Stomach (tissue), 9 donors: ENCODE measurements around the gene LHFPL6. TPM values are rescaled to one million over a fixed set of nuclear protein-coding genes. Genes with fewer than 3 reads are reported as not detected.

Source experiments
- DNase-seq, 2 donors: peaks; one replicate each; pipeline versions ENCODE4 v3.0.0 to v3.0.0-alpha.2; 2013 to 2019
- H3K27ac ChIP-seq, 5 donors: fragments of 200-600 bp in 4 of 5; sonication (generic) in 4 of 5; one replicate each; pipeline ENCODE4 v1.5.1; 2013 to 2019; ENCODE audit warnings: mild to moderate bottlenecking in 1 of 5, moderate library complexity in 1 of 5
- H3K27me3 ChIP-seq, 3 donors: fragments of 200-600 bp; sonication (generic); one replicate each; pipeline ENCODE4 v1.5.1; 2017 to 2019; ENCODE audit warnings: mixed run types in 1 of 3
- H3K36me3 ChIP-seq, 4 donors: fragments of 200-600 bp; sonication (generic); 1 replicate in 3 of 4; 2 replicates in 1 of 4; pipeline ENCODE4 v1.5.1; 2016 to 2019
- H3K4me1 ChIP-seq, 4 donors: fragments of 200-600 bp; sonication (generic); one replicate each; pipeline ENCODE4 v1.5.1; 2016 to 2019
- H3K4me3 ChIP-seq, 4 donors: fragments of 200-600 bp; sonication (generic) in 3 of 4; one replicate each; pipeline ENCODE4 v1.5.1; 2016 to 2019; ENCODE audit warnings: mild to moderate bottlenecking in 1 of 4
- H3K9me3 ChIP-seq, 4 donors: fragments of 200-600 bp; sonication (generic); one replicate each; pipeline ENCODE4 v1.5.1; 2016 to 2019
- CTCF ChIP-seq, 7 experiments: fragments of 450-650 bp in 4 of 7; fragments of 200-600 bp in 3 of 7; sonication (generic) in 3 of 7; IDR thresholded peaks; one replicate each; pipeline ENCODE4 v1.5.1; 2016 to 2019; ENCODE audit warnings: antibody characterized with exemption in 7 of 7, control low read depth in 2 of 7, mild to moderate bottlenecking in 1 of 7
- EP300 ChIP-seq: sonication (generic); formaldehyde crosslinking; IDR thresholded peaks from one replicate; pipeline ENCODE4 v1.6.1; 2017; ENCODE audit warnings: antibody characterized with exemption
- POLR2A ChIP-seq, 4 donors: fragments of 450-650 bp; IDR thresholded peaks; one replicate each; pipeline ENCODE4 v1.6.1; 2016; ENCODE audit warnings: antibody characterized with exemption in 4 of 4, control low read depth in 2 of 4, mild to moderate bottlenecking in 1 of 4, moderate library complexity in 1 of 4
- POLR2AphosphoS5 ChIP-seq, 3 donors: sonication (generic); formaldehyde crosslinking; IDR thresholded peaks; one replicate each; pipeline ENCODE4 v1.6.1; 2016; ENCODE audit warnings: antibody characterized with exemption in 3 of 3
- WGBS, 5 donors: extraction: QIAGEN DNeasy Blood & Tissue Kit in 3 of 5; methylation state at CpG; one replicate each; pipeline versions ENCODE4 v1.1.5 to v1.1.7; 2013 to 2018; 5-methylcytosine and 5-hydroxymethylcytosine counted together
- intact Hi-C: fragments of 100-400 bp; cut with DNase I; formaldehyde crosslinking; loops from one replicate; pipeline ENCODE4 v1.15.1; 2023; ENCODE audit warnings: low total_unique reads
- polyA plus RNA-seq, 3 donors: library from polyadenylated mRNA; stranded (reverse); fragments of 200-250 nt; gene quantifications; one replicate each; pipeline ENCODE4 v1.2.3, GENCODE V29; 2013
- total RNA-seq, 5 donors: library from RNA; depleted of rRNA; stranded (reverse); fragments of >200 nt; gene quantifications; one replicate each; pipeline versions ENCODE4 v1.1.0 to v1.2.3, GENCODE V29; 2014 to 2016
- donor health status: healthy with polysubstance abuse.
- donor health status: Bipolar disorder and iron deficiency.
- donor health status: healthy.

Gene LHFPL6
- total and polyA plus RNA-seq, 8 donors: 4.7 to 53.6 (median 10.9) TPM

- intact Hi-C loops: no loop called here
- 61 to 65% (median 62%) methylated on average over 3 of the region's 3 CpGs for WGBS, 5 donors
Measured at GRCh38 chr13:39585219-39585618, 17.8 kb downstream of the LHFPL6 start.

GRCh38 chr13:39580881-39581575, 22.0 kb downstream of the LHFPL6 start:
- H3K36me3 ChIP-seq: no peaks in the 10 kb centered on the region
- 55 to 72% (median 62%) methylated on average over 5 of the region's 5 CpGs for WGBS, 5 donors
- H3K27ac ChIP-seq: no peak overlapping the region
- H3K4me1 ChIP-seq: no peaks in the 10 kb centered on the region
- intact Hi-C loops: no loop called here
- no peaks in the 10 kb centered on the region for H3K27me3 ChIP-seq
- TF ChIP-seq POLR2AphosphoS5 (IDR thresholded peaks at IDR 0.05) (no peak), EP300 (no peak), POLR2A (IDR thresholded peaks at IDR 0.05) (no peak), CTCF (IDR thresholded peaks at IDR 0.05) (no peak)
- no peaks in the 10 kb centered on the region for H3K9me3 ChIP-seq
- peak in 1 of 2 donors; percentile 9 for DNase-seq
- no peak overlapping the region for H3K4me3 ChIP-seq

More at GRCh38 chr13:39585219-39585618, 17.8 kb downstream of the LHFPL6 start:
- H3K27ac ChIP-seq: no peak overlapping the region
- no peak for DNase-seq
- no peaks in the 10 kb centered on the region for H3K27me3 ChIP-seq
- H3K4me3 ChIP-seq: no peak overlapping the region
- H3K9me3 ChIP-seq: no peaks in the 10 kb centered on the region
- TF ChIP-seq POLR2A (IDR thresholded peaks at IDR 0.05) (no peak), POLR2AphosphoS5 (IDR thresholded peaks at IDR 0.05) (no peak), EP300 (no peak), CTCF (IDR thresholded peaks at IDR 0.05) (no peak)
- no peaks in the 10 kb centered on the region for H3K36me3 ChIP-seq
- no peaks in the 10 kb centered on the region for H3K4me1 ChIP-seq

- intact Hi-C loops: no loop called here
- WGBS, 5 donors: 63 to 74% (median 70%) methylated on average over 3 of the region's 3 CpGs
- Histone ChIP-seq H3K4me3 (no peak overlapping the region), H3K4me1 (no peaks in the 10 kb centered on the region), H3K36me3 (no peaks in the 10 kb centered on the region), H3K9me3 (no peaks in the 10 kb centered on the region), H3K27me3 (no peaks in the 10 kb centered on the region), H3K27ac (no peak overlapping the region)
- no peak for DNase-seq
- TF ChIP-seq EP300 (no peak), POLR2AphosphoS5 (IDR thresholded peaks at IDR 0.05) (no peak), POLR2A (IDR thresholded peaks at IDR 0.05) (no peak), CTCF (IDR thresholded peaks at IDR 0.05) (no peak)
Measured at GRCh38 chr13:39578821-39579291, 24.1 kb downstream of the LHFPL6 start.

- 48 to 70% (median 55%) methylated on average over 5 of the region's 5 CpGs for WGBS, 5 donors
- no peaks in the 10 kb centered on the region for H3K9me3 ChIP-seq
- no peak overlapping the region for H3K4me3 ChIP-seq
- TF ChIP-seq POLR2A (IDR thresholded peaks at IDR 0.05) (no peak), EP300 (no peak), CTCF (IDR thresholded peaks at IDR 0.05) (no peak), POLR2AphosphoS5 (IDR thresholded peaks at IDR 0.05) (no peak)
- no peak overlapping the region for H3K27ac ChIP-seq
- H3K36me3 ChIP-seq: no peaks in the 10 kb centered on the region
- H3K4me1 ChIP-seq: no peaks in the 10 kb centered on the region
- no peaks in the 10 kb centered on the region for H3K27me3 ChIP-seq
- intact Hi-C loops: no loop called here
- peak in 1 of 2 donors; percentile 65 for DNase-seq
Measured at GRCh38 chr13:39577838-39578491, 25.0 kb downstream of the LHFPL6 start.
